ENCODE measurements around the gene HCST. TPM values are rescaled to one million over a fixed set of nuclear protein-coding genes. Genes with fewer than 3 reads are reported as not detected.
A peak's percentile ranks its signal among the peaks of the same experiment; 100 is the strongest.

Gene HCST

GRCh38 chr19:35945121-35945790 is 42.9 kb downstream of the HCST start:
- Histone ChIP-seq H2AFZ (ENCODE audit: low read depth, low read length) (no peak overlapping the region), H2BK15ac (ENCODE audit: low read depth, poor library complexity, severe bottlenecking) (no peak overlapping the region), H2BK12ac (ENCODE audit: low read length in 2 of 2) (no peak overlapping the region), H3K9ac (ENCODE audit: low read length) (no peak overlapping the region), H3K4me1 (ENCODE audit: control insufficient read depth, insufficient read depth, low read depth, low read length) (peaks cover 2% of the 10 kb centered on the region), H3K14ac (ENCODE audit: low read length in 2 of 2) (no peak overlapping the region), H3K4me2 (ENCODE audit: low read length, poor library complexity, severe bottlenecking) (no peak overlapping the region), H2BK120ac (ENCODE audit: low read depth, low read length) (no peak overlapping the region), H2AK5ac (ENCODE audit: low read length, severe bottlenecking) (no peak overlapping the region), H3K27me3 (ENCODE audit: control insufficient read depth in 1 of 2, insufficient read depth in 1 of 2, low read length in 2 of 2) (peaks cover 0 to 5% of the 10 kb centered on the region in 2 experiments), H3K4ac (ENCODE audit: low read depth in 1 of 2, low read length in 2 of 2) (no peak overlapping the region), H4K8ac (ENCODE audit: low read length) (no peak overlapping the region), H3K79me1 (replicated peaks; ENCODE audit: low read length, poor library complexity, severe bottlenecking) (peaks cover 5% of the 10 kb centered on the region), H3K36me3 (ENCODE audit: control insufficient read depth in 1 of 2, insufficient read depth in 2 of 2, low read depth in 1 of 2, low read length in 2 of 2) (peaks cover 16 to 28% of the 10 kb centered on the region in 2 experiments), H2BK5ac (ENCODE audit: low read depth, low read length, poor library complexity, severe bottlenecking) (no peak overlapping the region), H4K91ac (ENCODE audit: low read length) (peak overlapping the region; percentile 29), H3K9me3 (ENCODE audit: control insufficient read depth, low read length) (no peaks in the 10 kb centered on the region), H3K18ac (ENCODE audit: low read depth in 1 of 2, low read length in 2 of 2) (no peak overlapping the region), H3K23ac (ENCODE audit: low read length in 2 of 2) (no peak overlapping the region), H3K27ac (ENCODE audit: low read length, poor library complexity, severe bottlenecking) (no peak overlapping the region), H3K4me3 (ENCODE audit: insufficient read depth in 1 of 2, low read depth in 1 of 2, low read length in 2 of 2) (no peak overlapping the region)
- 94% methylated on average over 11 of the region's 11 CpGs for WGBS
- DNase-seq = no peak

DNA sequence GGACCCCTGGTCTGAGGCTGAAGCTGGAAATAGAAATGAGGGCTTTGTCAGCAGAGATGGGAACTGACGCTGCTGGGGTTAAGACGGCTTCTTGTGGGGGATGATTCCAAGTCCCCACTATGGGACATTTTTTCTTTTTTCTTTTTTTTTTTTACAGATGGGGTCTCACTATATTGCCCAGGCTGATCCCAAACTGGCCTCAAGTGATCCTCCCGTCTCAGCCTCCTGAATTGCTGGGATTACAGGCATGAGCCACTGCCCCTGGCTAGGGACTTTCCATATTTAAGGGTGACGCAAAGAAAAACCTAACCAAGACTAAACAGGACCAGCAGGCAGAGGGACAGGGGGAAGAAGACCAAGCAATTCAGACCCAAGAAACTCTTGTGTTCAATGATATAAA is 43.9 kb downstream of the HCST start:
- 98% methylated on average over 2 of the region's 4 CpGs for WGBS
- H4K91ac ChIP-seq (ENCODE audit: low read length) = no peak overlapping the region

GRCh38 chr19:35949131-35949530 is 46.8 kb downstream of the HCST start:
- Histone ChIP-seq H3K4me2 (ENCODE audit: low read length, poor library complexity, severe bottlenecking) (no peak overlapping the region), H3K4me3 (ENCODE audit: insufficient read depth in 1 of 2, low read depth in 1 of 2, low read length in 2 of 2) (no peak overlapping the region), H3K18ac (ENCODE audit: low read depth in 1 of 2, low read length in 2 of 2) (no peak overlapping the region), H3K23ac (ENCODE audit: low read length in 2 of 2) (no peak overlapping the region), H2BK15ac (ENCODE audit: low read depth, poor library complexity, severe bottlenecking) (no peak overlapping the region), H2BK5ac (ENCODE audit: low read depth, low read length, poor library complexity, severe bottlenecking) (no peak overlapping the region), H4K8ac (ENCODE audit: low read length) (no peak overlapping the region), H3K27ac (ENCODE audit: low read length, poor library complexity, severe bottlenecking) (no peak overlapping the region), H3K9me3 (ENCODE audit: control insufficient read depth, low read length) (no peaks in the 10 kb centered on the region), H3K27me3 (ENCODE audit: control insufficient read depth in 1 of 2, insufficient read depth in 1 of 2, low read length in 2 of 2) (peaks cover 23 to 28% of the 10 kb centered on the region in 2 experiments), H3K4me1 (ENCODE audit: control insufficient read depth, insufficient read depth, low read depth, low read length) (no peaks in the 10 kb centered on the region), H3K36me3 (ENCODE audit: control insufficient read depth in 1 of 2, insufficient read depth in 2 of 2, low read depth in 1 of 2, low read length in 2 of 2) (peaks cover 0 to 14% of the 10 kb centered on the region in 2 experiments), H3K14ac (ENCODE audit: low read length in 2 of 2) (no peak overlapping the region), H2AK5ac (ENCODE audit: low read length, severe bottlenecking) (no peak overlapping the region), H3K9ac (ENCODE audit: low read length) (no peak overlapping the region), H3K79me1 (replicated peaks; ENCODE audit: low read length, poor library complexity, severe bottlenecking) (peaks cover 3% of the 10 kb centered on the region), H3K4ac (ENCODE audit: low read depth in 1 of 2, low read length in 2 of 2) (no peak overlapping the region), H2AFZ (ENCODE audit: low read depth, low read length) (no peak overlapping the region), H2BK12ac (ENCODE audit: low read length in 2 of 2) (no peak overlapping the region), H2BK120ac (ENCODE audit: low read depth, low read length) (no peak overlapping the region), H4K91ac (ENCODE audit: low read length) (no peak overlapping the region)
- DNase-seq = peak; percentile 20
- 0% methylated on average over 1 of the region's 2 CpGs for WGBS

More for the DNA sequence above, 43.9 kb downstream of the HCST start:
- Histone ChIP-seq H2BK12ac (ENCODE audit: low read length in 2 of 2) (no peak overlapping the region), H3K27ac (ENCODE audit: low read length, poor library complexity, severe bottlenecking) (no peak overlapping the region), H3K4me3 (ENCODE audit: insufficient read depth in 1 of 2, low read depth in 1 of 2, low read length in 2 of 2) (no peak overlapping the region), H2AK5ac (ENCODE audit: low read length, severe bottlenecking) (no peak overlapping the region), H2AFZ (ENCODE audit: low read depth, low read length) (no peak overlapping the region), H3K4me1 (ENCODE audit: control insufficient read depth, insufficient read depth, low read depth, low read length) (no peaks in the 10 kb centered on the region), H3K27me3 (ENCODE audit: control insufficient read depth in 1 of 2, insufficient read depth in 1 of 2, low read length in 2 of 2) (peaks cover 2 to 13% of the 10 kb centered on the region in 2 experiments), H2BK120ac (ENCODE audit: low read depth, low read length) (no peak overlapping the region), H3K36me3 (ENCODE audit: control insufficient read depth in 1 of 2, insufficient read depth in 2 of 2, low read depth in 1 of 2, low read length in 2 of 2) (peaks cover 8 to 23% of the 10 kb centered on the region in 2 experiments), H3K4ac (ENCODE audit: low read depth in 1 of 2, low read length in 2 of 2) (no peak overlapping the region), H3K9ac (ENCODE audit: low read length) (no peak overlapping the region), H4K8ac (ENCODE audit: low read length) (no peak overlapping the region), H3K18ac (ENCODE audit: low read depth in 1 of 2, low read length in 2 of 2) (no peak overlapping the region), H3K14ac (ENCODE audit: low read length in 2 of 2) (no peak overlapping the region), H2BK5ac (ENCODE audit: low read depth, low read length, poor library complexity, severe bottlenecking) (no peak overlapping the region), H2BK15ac (ENCODE audit: low read depth, poor library complexity, severe bottlenecking) (no peak overlapping the region), H3K79me1 (replicated peaks; ENCODE audit: low read length, poor library complexity, severe bottlenecking) (peaks cover 5% of the 10 kb centered on the region), H3K4me2 (ENCODE audit: low read length, poor library complexity, severe bottlenecking) (no peak overlapping the region), H3K9me3 (ENCODE audit: control insufficient read depth, low read length) (no peaks in the 10 kb centered on the region), H3K23ac (ENCODE audit: low read length in 2 of 2) (no peak overlapping the region)
- DNase-seq = no peak

Small RNA genes lying within 50 kb of the gene (small RNA-seq; reads per million reads assigned to genes)
- not detected for gene RN7SL402P (ENCODE audit: low read depth)
